Astrocyte (in vitro differentiated cells and primary cell): Measurements from ENCODE around the gene TBC1D22B. TPM values are rescaled to one million over a fixed set of nuclear protein-coding genes. Genes with fewer than 3 reads are reported as not detected.
A peak's percentile ranks its signal among the peaks of the same experiment; 100 is the strongest.
"Not testable (repeated sequence)": the region's sequence is repeated elsewhere in the genome, so short reads cannot be mapped to it uniquely, and the experiment has no call there.

Experiments
- DNase-seq: peaks from one replicate; pipeline ENCODE4 v3.0.0-alpha.2; 2010; ENCODE audit warnings: low read depth
- FAIRE-seq: peaks from 2 replicates; lab custom pipeline; 2011; peaks lifted over from hg19 to GRCh38; lab: Jason Lieb, UNC
- H2AFZ ChIP-seq: 2 replicates; pipeline ENCODE4 v1.6.0; 2012; ENCODE audit warnings: low read depth, low read length, inconsistent platforms
- H3K27ac ChIP-seq: 2 replicates; pipeline ENCODE4 v1.5.1; 2011; ENCODE audit warnings: low read depth, low read length, inconsistent platforms
- H3K27me3 ChIP-seq: 2 replicates; pipeline ENCODE4 v1.6.0; 2011; ENCODE audit warnings: low read length, inconsistent platforms; ENCODE audit not compliant: insufficient read depth
- H3K36me3 ChIP-seq: 2 replicates; pipeline ENCODE4 v1.5.1; 2011; ENCODE audit warnings: low read length, inconsistent platforms; ENCODE audit not compliant: insufficient read depth
- H3K4me1 ChIP-seq: 2 replicates; pipeline ENCODE4 v1.5.1; 2011; ENCODE audit warnings: low read length, inconsistent platforms; ENCODE audit not compliant: insufficient read depth
- H3K4me2 ChIP-seq: 2 replicates; pipeline ENCODE4 v1.6.0; 2012; ENCODE audit warnings: low read length, inconsistent platforms
- H3K4me3 ChIP-seq: 2 replicates; pipeline ENCODE4 v1.5.1; 2011; ENCODE audit warnings: low read depth, mild to moderate bottlenecking, low read length, inconsistent platforms; ENCODE audit not compliant: insufficient read depth
- H3K79me2 ChIP-seq: 2 replicates; pipeline ENCODE4 v1.6.0; 2012; ENCODE audit warnings: mild to moderate bottlenecking, low read length, inconsistent platforms; ENCODE audit not compliant: insufficient read depth
- H3K9ac ChIP-seq: 2 replicates; pipeline ENCODE4 v1.6.0; 2012; ENCODE audit warnings: mild to moderate bottlenecking, low read length, inconsistent platforms
- H3K9me3 ChIP-seq: 2 replicates; pipeline ENCODE4 v1.5.1; 2012; ENCODE audit warnings: low read depth, mild to moderate bottlenecking, low read length, inconsistent platforms; ENCODE audit not compliant: insufficient read depth
- H4K20me1 ChIP-seq: 2 replicates; pipeline ENCODE4 v1.6.0; 2012; ENCODE audit warnings: low read length, inconsistent platforms; ENCODE audit not compliant: insufficient read depth
- H3K27ac Mint-ChIP-seq: one replicate; pipeline ENCODE4 v1.8.0; 2021; ENCODE audit warnings: mild to moderate bottlenecking, mixed read lengths; ENCODE audit not compliant: unreplicated experiment
- H3K27me3 Mint-ChIP-seq: one replicate; pipeline ENCODE4 v1.8.0; 2021; ENCODE audit warnings: low read depth, mixed read lengths; ENCODE audit not compliant: unreplicated experiment
- H3K36me3 Mint-ChIP-seq: one replicate; pipeline ENCODE4 v1.8.0; 2021; ENCODE audit warnings: low read depth, mixed read lengths; ENCODE audit not compliant: unreplicated experiment
- H3K4me1 Mint-ChIP-seq: one replicate; pipeline ENCODE4 v1.8.0; 2021; ENCODE audit warnings: low read depth, mixed read lengths; ENCODE audit not compliant: unreplicated experiment
- H3K4me3 Mint-ChIP-seq: one replicate; pipeline ENCODE4 v1.8.0; 2021; ENCODE audit warnings: mild to moderate bottlenecking, moderate library complexity, mixed read lengths; ENCODE audit not compliant: unreplicated experiment
- H3K9me3 Mint-ChIP-seq: one replicate; pipeline ENCODE4 v1.8.0; 2021; ENCODE audit warnings: mild to moderate bottlenecking, mixed read lengths; ENCODE audit not compliant: unreplicated experiment
- EZH2 ChIP-seq: IDR thresholded peaks from 2 replicates; pipeline ENCODE4 v1.6.1; 2012; ENCODE audit warnings: mild to moderate bottlenecking, low read length, inconsistent platforms; ENCODE audit not compliant: insufficient read depth
- total RNA-seq: library from RNA; stranded (reverse); gene quantifications from 2 replicates; pipeline ENCODE4 v1.2.1, GENCODE V29; 2021
- TF ChIP-seq, protein P1 (sequence below): IDR thresholded peaks from 2 replicates; pipeline ENCODE4 v1.5.1; 2011; ENCODE audit warnings: low read depth, mild to moderate bottlenecking, inconsistent platforms, low read length, moderate library complexity; ENCODE audit not compliant: insufficient read depth

The TBC1D22B gene
- total RNA-seq, 1 donor from 2014 or later = 10.8 TPM

DNA sequence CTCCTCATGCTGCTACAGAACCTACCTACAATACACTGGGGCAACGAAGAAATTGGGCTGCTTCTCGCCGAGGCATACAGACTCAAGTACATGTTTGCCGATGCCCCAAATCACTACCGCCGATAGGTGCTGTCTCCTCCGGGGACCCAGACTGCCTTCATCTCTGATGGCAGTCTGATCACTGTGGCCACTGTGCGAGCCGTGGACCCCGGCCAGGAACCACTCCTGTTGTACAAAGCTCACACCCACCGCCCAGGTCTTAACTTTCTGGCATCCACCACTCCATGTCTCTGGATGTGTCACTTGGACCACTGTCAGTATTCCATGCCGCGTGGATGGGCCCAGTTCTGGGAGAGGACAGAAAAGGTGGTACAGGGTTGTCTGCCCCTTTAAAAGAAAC lies 73.5 kb downstream of the TBC1D22B start:
- H3K9me3 Mint-ChIP-seq = no peaks in the 10 kb centered on the region
- H3K4me1 ChIP-seq = no peaks in the 10 kb centered on the region
- no peaks in the 10 kb centered on the region for H3K27me3 Mint-ChIP-seq
- no peak for FAIRE-seq
- H2AFZ ChIP-seq = no peak overlapping the region
- H3K27ac ChIP-seq = no peak overlapping the region
- no peak overlapping the region for H3K9ac ChIP-seq
- H3K36me3 ChIP-seq = peaks cover 4% of the 10 kb centered on the region
- no peaks in the 10 kb centered on the region for H3K4me1 Mint-ChIP-seq
- H3K27ac Mint-ChIP-seq = no peak overlapping the region
- H3K79me2 ChIP-seq = no peaks in the 10 kb centered on the region
- H4K20me1 ChIP-seq = peaks cover under 1% of the 10 kb centered on the region
- H3K4me3 Mint-ChIP-seq = no peak overlapping the region
- no peaks in the 10 kb centered on the region for H3K27me3 ChIP-seq
- no peak for DNase-seq
- H3K9me3 ChIP-seq = no peaks in the 10 kb centered on the region
- no peak for TF ChIP-seq EZH2
- TF ChIP-seq, protein P1, sequence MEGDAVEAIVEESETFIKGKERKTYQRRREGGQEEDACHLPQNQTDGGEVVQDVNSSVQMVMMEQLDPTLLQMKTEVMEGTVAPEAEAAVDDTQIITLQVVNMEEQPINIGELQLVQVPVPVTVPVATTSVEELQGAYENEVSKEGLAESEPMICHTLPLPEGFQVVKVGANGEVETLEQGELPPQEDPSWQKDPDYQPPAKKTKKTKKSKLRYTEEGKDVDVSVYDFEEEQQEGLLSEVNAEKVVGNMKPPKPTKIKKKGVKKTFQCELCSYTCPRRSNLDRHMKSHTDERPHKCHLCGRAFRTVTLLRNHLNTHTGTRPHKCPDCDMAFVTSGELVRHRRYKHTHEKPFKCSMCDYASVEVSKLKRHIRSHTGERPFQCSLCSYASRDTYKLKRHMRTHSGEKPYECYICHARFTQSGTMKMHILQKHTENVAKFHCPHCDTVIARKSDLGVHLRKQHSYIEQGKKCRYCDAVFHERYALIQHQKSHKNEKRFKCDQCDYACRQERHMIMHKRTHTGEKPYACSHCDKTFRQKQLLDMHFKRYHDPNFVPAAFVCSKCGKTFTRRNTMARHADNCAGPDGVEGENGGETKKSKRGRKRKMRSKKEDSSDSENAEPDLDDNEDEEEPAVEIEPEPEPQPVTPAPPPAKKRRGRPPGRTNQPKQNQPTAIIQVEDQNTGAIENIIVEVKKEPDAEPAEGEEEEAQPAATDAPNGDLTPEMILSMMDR = no peak
- H3K36me3 Mint-ChIP-seq = peaks cover 21% of the 10 kb centered on the region
- no peak overlapping the region for H3K4me2 ChIP-seq
- H3K4me3 ChIP-seq = no peak overlapping the region

DNA sequence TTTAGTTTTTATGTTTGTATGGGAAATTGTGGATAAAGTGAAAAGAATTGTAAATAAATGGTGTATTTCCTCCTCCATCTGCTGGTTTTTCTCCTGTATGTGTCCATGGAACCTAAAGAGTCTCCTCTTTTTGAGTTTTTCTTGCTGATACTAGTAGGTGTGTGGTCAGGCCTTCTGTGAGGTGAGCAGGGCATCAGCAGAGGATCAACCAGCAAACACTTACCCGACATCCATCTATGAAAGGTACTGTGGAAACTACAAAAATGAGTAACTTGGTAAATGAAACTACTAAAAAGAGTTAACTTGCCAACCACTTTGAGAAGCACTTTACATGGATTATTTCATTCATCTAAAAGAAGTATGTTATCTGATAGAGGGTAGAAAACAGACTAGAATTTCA lies 75.3 kb downstream of the TBC1D22B start:
- H3K4me1 Mint-ChIP-seq = no peaks in the 10 kb centered on the region
- Histone ChIP-seq H3K27ac (no peak overlapping the region), H3K4me2 (no peak overlapping the region), H2AFZ (no peak overlapping the region), H3K4me1 (no peaks in the 10 kb centered on the region), H3K36me3 (peaks cover 4% of the 10 kb centered on the region), H3K27me3 (no peaks in the 10 kb centered on the region), H3K9me3 (no peaks in the 10 kb centered on the region), H3K79me2 (no peaks in the 10 kb centered on the region), H3K4me3 (no peak overlapping the region), H4K20me1 (no peaks in the 10 kb centered on the region), H3K9ac (no peak overlapping the region)
- DNase-seq (no peak), FAIRE-seq (no peak)
- no peaks in the 10 kb centered on the region for H3K9me3 Mint-ChIP-seq
- peaks cover 20% of the 10 kb centered on the region for H3K36me3 Mint-ChIP-seq
- peak overlapping the region; percentile 34 for H3K27ac Mint-ChIP-seq
- no peak for TF ChIP-seq EZH2
- TF ChIP-seq, protein P1 = no peak
- no peak overlapping the region for H3K4me3 Mint-ChIP-seq
- H3K27me3 Mint-ChIP-seq = no peaks in the 10 kb centered on the region

DNA sequence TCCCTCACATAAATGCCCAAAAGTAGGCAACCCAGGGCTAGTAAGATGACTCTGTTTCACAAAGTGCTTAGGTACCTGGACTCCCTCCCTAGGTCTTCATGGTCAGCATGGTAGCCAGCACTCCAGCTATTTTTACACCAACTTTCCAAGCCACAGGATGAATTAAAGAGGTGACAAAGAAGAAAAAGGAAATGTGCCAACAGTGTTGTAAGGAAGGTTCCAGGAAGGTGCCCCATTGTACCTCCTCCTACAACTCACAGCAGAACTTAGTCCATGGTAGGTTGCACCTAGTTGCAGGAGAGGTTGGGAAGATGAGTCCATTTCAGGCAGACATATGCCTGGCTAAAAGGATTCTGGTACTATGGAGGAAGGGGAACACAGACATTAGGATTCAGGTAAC lies 76.5 kb downstream of the TBC1D22B start:
- H3K9me3 ChIP-seq = no peaks in the 10 kb centered on the region
- no peak overlapping the region for H2AFZ ChIP-seq
- no peak overlapping the region for H3K4me2 ChIP-seq
- H3K79me2 ChIP-seq = no peaks in the 10 kb centered on the region
- no peak overlapping the region for H3K27ac Mint-ChIP-seq
- no peak overlapping the region for H3K9ac ChIP-seq
- H3K4me3 Mint-ChIP-seq = no peak overlapping the region
- no peak for DNase-seq
- no peaks in the 10 kb centered on the region for H3K4me1 ChIP-seq
- H3K27me3 Mint-ChIP-seq = no peaks in the 10 kb centered on the region
- no peak overlapping the region for H3K27ac ChIP-seq
- FAIRE-seq = no peak
- peaks cover 20% of the 10 kb centered on the region for H3K36me3 Mint-ChIP-seq
- no peaks in the 10 kb centered on the region for H4K20me1 ChIP-seq
- H3K9me3 Mint-ChIP-seq = no peaks in the 10 kb centered on the region
- H3K36me3 ChIP-seq = peaks cover 4% of the 10 kb centered on the region
- no peak for TF ChIP-seq EZH2
- TF ChIP-seq, protein P1 = no peak
- no peak overlapping the region for H3K4me3 ChIP-seq
- H3K27me3 ChIP-seq = no peaks in the 10 kb centered on the region
- H3K4me1 Mint-ChIP-seq = no peaks in the 10 kb centered on the region

DNA sequence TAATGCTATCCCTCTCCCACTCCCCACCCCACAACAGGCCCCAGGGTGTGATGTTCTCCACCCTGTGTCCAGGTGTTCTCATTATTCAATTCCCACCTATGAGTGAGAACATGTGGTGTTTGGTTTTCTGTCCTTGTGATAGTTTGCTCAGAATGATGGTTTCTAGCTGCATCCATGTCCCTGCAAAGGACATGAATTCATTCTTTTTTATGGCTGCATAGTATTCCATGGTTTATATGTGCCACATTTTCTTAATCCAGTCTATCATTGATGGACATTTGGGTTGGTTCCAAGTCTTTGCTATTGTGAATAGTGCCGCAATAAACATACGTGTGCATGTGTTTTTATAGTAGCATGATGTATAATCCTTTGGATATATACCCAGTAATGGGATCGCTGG lies 80.7 kb downstream of the TBC1D22B start:
- not testable (repeated sequence) for H3K9me3 ChIP-seq, H3K9me3 Mint-ChIP-seq, H3K4me3 Mint-ChIP-seq

More for the DNA sequence above, 80.7 kb downstream of the TBC1D22B start:
- not testable (repeated sequence) for DNase-seq, H3K79me2 ChIP-seq, H3K4me1 ChIP-seq, H3K9ac ChIP-seq, FAIRE-seq, H3K4me1 Mint-ChIP-seq, H3K4me2 ChIP-seq, H3K27ac ChIP-seq, H3K27me3 ChIP-seq, H3K27me3 Mint-ChIP-seq, H2AFZ ChIP-seq, H4K20me1 ChIP-seq, H3K36me3 ChIP-seq, H3K27ac Mint-ChIP-seq, H3K4me3 ChIP-seq
- H3K36me3 Mint-ChIP-seq = peaks cover 10% of the 10 kb centered on the region
